ENCODE results near the gene PON3. TPM values are rescaled to one million over a fixed set of nuclear protein-coding genes. Genes with fewer than 3 reads are reported as not detected.

Gene PON3
- polyA plus RNA-seq (2011; rRNA removed) (142 and 161 TPM in 2 replicates), polyA plus RNA-seq (2017; fragmentation: RNase III; extraction: RNeasy Plus Mini Kit Qiagen cat#74134 plus additional on column Dnase treatment) (35.3 to 49.0 TPM (median 48.7 TPM) in 3 replicates), polyA minus RNA-seq (2011; rRNA and poly(A)+ RNA removed) (47.5 and 50.1 TPM in 2 replicates)
- polyA plus RNA-seq (2012; cell fraction: cytosol; rRNA removed), result 32.2 and 34.0 TPM in 2 replicates
- polyA plus RNA-seq (2012; cell fraction: nucleus; rRNA removed), result 19.9 and 25.3 TPM in 2 replicates

DNA sequence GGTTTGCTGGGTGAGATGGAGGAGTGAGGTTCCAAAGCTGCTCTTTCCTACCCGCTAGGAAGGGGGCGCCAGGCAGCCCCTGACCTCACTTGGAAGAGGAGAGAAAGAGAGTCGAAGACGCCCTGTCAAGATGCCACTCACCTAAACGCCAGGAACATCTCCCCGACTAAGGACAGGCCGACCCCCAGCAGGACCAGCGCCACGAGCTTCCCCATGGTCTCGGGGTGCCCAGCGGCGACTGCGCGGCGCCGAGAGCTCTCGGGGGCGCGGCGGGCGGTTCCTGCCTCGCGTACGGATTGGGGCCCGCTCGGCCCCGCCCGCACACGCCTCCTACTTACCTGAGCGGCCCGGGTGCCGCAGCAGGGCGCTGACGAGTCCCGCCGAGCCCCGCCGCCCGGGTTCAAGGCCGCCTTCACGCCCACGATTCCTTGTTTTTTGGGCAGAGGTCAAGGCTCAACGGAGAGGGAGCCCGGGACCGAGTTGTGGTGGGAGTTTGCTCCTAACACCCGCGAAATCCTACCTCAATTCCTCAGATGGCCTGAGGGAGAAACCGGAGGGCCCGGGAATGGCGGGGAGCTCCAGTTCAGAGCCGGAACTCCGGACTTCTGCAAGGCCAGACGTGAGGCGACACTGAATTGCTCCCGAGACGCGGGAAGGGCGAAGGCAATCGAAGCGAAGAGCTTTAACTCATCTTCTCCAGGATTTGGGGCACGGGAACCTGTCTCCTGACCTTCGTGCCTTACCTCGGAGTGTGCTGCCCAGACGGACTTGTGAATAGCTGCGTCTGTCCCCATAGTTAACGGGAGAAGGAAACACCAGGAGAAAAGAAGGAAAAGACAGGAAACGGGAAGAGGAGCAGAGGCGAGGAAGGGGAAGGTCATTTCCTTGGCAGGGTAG is at the start of gene PON3:
TSS of gene PON3 (minus strand) at position 240 of the 897 bp plus-strand sequence. CDS start at position 215, 25 bp downstream.
- POLR2A ChIA-PET, result interaction anchor here (0.6 to 3.2 kb wide), 9 partner anchors 11 to 740 kb away, joined by 3 to 26 read pairs (median 6); partner anchors contain the start of gene PON2
- Histone ChIP-seq H3K4me1 (peaks cover 56% of the 10 kb centered on the region), H3K27ac (peak within 1 kb of the TSS; percentile 90 to 97), H3K4me3 (peak within 1 kb of the TSS; percentile 62), H3K4me2 (peak within 1 kb of the TSS; percentile 89), H3K9me3 (no peaks in the 10 kb centered on the region)
- CTCF ChIA-PET, result interaction anchor here (0.6 to 9.8 kb wide), 67 partner anchors 9 to 1114 kb away, joined by 3 to 176 read pairs (median 5); partner anchors contain the start of genes ASB4 and PON2
- ATAC-seq, result peak; percentile 89 to 90
- 4% methylated on average over 36 of the region's 68 CpGs for WGBS (ENCODE audit: missing lambda C conversion rate)
- peak; percentile 89 to 91 for DNase-seq (ENCODE audit: low read depth in 1 of 2, low spot score in 1 of 2)
- no peak for FAIRE-seq
- no peak for TF ChIP-seq MAZ (IDR thresholded peaks at IDR 0.05; ENCODE audit: borderline replicate concordance, low read depth, low read length)
- TF ChIP-seq, protein P1, sequence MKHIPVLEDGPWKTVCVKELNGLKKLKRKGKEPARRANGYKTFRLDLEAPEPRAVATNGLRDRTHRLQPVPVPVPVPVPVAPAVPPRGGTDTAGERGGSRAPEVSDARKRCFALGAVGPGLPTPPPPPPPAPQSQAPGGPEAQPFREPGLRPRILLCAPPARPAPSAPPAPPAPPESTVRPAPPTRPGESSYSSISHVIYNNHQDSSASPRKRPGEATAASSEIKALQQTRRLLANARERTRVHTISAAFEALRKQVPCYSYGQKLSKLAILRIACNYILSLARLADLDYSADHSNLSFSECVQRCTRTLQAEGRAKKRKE (CRISPR knock-in tag; IDR thresholded peaks at IDR 0.05; ENCODE audit: low read depth), result no peak
- TF ChIP-seq, protein P2, sequence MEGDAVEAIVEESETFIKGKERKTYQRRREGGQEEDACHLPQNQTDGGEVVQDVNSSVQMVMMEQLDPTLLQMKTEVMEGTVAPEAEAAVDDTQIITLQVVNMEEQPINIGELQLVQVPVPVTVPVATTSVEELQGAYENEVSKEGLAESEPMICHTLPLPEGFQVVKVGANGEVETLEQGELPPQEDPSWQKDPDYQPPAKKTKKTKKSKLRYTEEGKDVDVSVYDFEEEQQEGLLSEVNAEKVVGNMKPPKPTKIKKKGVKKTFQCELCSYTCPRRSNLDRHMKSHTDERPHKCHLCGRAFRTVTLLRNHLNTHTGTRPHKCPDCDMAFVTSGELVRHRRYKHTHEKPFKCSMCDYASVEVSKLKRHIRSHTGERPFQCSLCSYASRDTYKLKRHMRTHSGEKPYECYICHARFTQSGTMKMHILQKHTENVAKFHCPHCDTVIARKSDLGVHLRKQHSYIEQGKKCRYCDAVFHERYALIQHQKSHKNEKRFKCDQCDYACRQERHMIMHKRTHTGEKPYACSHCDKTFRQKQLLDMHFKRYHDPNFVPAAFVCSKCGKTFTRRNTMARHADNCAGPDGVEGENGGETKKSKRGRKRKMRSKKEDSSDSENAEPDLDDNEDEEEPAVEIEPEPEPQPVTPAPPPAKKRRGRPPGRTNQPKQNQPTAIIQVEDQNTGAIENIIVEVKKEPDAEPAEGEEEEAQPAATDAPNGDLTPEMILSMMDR (IDR thresholded peaks at IDR 0.05), result peak; percentile 83
- TF ChIP-seq ZC3H11A (IDR thresholded peaks at IDR 0.05), result no peak
- TF ChIP-seq, protein P3, sequence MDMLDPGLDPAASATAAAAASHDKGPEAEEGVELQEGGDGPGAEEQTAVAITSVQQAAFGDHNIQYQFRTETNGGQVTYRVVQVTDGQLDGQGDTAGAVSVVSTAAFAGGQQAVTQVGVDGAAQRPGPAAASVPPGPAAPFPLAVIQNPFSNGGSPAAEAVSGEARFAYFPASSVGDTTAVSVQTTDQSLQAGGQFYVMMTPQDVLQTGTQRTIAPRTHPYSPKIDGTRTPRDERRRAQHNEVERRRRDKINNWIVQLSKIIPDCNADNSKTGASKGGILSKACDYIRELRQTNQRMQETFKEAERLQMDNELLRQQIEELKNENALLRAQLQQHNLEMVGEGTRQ (IDR thresholded peaks at IDR 0.05), result no peak
- TF ChIP-seq KDM5A (IDR thresholded peaks at IDR 0.05), result peak; percentile 25; the same call in 1 of the 2 replicates
- TF ChIP-seq, protein P4, sequence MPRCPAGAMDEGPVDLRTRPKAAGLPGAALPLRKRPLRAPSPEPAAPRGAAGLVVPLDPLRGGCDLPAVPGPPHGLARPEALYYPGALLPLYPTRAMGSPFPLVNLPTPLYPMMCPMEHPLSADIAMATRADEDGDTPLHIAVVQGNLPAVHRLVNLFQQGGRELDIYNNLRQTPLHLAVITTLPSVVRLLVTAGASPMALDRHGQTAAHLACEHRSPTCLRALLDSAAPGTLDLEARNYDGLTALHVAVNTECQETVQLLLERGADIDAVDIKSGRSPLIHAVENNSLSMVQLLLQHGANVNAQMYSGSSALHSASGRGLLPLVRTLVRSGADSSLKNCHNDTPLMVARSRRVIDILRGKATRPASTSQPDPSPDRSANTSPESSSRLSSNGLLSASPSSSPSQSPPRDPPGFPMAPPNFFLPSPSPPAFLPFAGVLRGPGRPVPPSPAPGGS (IDR thresholded peaks at IDR 0.05), result no peak; the same call in 2 of the 3 replicates
- no peak for TF ChIP-seq CEBPB (IDR thresholded peaks at IDR 0.05)
- no peak for TF ChIP-seq CBX8 (IDR thresholded peaks at IDR 0.05)
- TF ChIP-seq GATA3 (IDR thresholded peaks at IDR 0.05; ENCODE audit: borderline replicate concordance), result peak; percentile 9; the same call in 1 of the 2 replicates
- no peak for TF ChIP-seq HDAC2 (IDR thresholded peaks at IDR 0.05)
- TF ChIP-seq ESRRA (IDR thresholded peaks at IDR 0.05; ENCODE audit: borderline replicate concordance, low read length), result no peak
- TF ChIP-seq, protein P5, sequence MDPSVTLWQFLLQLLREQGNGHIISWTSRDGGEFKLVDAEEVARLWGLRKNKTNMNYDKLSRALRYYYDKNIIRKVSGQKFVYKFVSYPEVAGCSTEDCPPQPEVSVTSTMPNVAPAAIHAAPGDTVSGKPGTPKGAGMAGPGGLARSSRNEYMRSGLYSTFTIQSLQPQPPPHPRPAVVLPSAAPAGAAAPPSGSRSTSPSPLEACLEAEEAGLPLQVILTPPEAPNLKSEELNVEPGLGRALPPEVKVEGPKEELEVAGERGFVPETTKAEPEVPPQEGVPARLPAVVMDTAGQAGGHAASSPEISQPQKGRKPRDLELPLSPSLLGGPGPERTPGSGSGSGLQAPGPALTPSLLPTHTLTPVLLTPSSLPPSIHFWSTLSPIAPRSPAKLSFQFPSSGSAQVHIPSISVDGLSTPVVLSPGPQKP (IDR thresholded peaks at IDR 0.05; ENCODE audit: low read depth, low read length), result no peak
- TF ChIP-seq MYC (IDR thresholded peaks at IDR 0.05; ENCODE audit: borderline replicate concordance, low read length), result 0 out of 2 replicates have a peak, but pooled peaks have one; percentile 26
- TF ChIP-seq, protein P6, sequence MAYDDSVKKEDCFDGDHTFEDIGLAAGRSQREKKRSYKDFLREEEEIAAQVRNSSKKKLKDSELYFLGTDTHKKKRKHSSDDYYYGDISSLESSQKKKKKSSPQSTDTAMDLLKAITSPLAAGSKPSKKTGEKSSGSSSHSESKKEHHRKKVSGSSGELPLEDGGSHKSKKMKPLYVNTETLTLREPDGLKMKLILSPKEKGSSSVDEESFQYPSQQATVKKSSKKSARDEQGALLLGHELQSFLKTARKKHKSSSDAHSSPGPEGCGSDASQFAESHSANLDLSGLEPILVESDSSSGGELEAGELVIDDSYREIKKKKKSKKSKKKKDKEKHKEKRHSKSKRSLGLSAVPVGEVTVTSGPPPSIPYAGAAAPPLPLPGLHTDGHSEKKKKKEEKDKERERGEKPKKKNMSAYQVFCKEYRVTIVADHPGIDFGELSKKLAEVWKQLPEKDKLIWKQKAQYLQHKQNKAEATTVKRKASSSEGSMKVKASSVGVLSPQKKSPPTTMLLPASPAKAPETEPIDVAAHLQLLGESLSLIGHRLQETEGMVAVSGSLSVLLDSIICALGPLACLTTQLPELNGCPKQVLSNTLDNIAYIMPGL (CRISPR knock-in tag; IDR thresholded peaks at IDR 0.05; ENCODE audit: borderline replicate concordance), result 0 out of 2 replicates have a peak, but pooled peaks have one; percentile 29
- no peak for TF ChIP-seq TP53 (CRISPR knock-in tag; IDR thresholded peaks at IDR 0.05)
- TF ChIP-seq NR3C1 (IDR thresholded peaks at IDR 0.05), result no peak
- no peak for TF ChIP-seq ZSCAN20 (CRISPR knock-in tag; IDR thresholded peaks at IDR 0.05)
- TF ChIP-seq POLR2AphosphoS2 (conservative IDR thresholded peaks at IDR 0.05; ENCODE audit: low read length), result no peak
- TF ChIP-seq BHLHE40 (IDR thresholded peaks at IDR 0.05; ENCODE audit: low read depth, low read length), result no peak
- no peak for TF ChIP-seq TFCP2L1 (CRISPR knock-in tag; IDR thresholded peaks at IDR 0.05)
- no peak for TF ChIP-seq FOSB (CRISPR knock-in tag; IDR thresholded peaks at IDR 0.05)
- no peak for TF ChIP-seq NPAS2 (CRISPR knock-in tag; IDR thresholded peaks at IDR 0.05; ENCODE audit: borderline replicate concordance)
- TF ChIP-seq HEYL (CRISPR knock-in tag; IDR thresholded peaks at IDR 0.05), result no peak
- no peak for TF ChIP-seq KDM1A (IDR thresholded peaks at IDR 0.05; ENCODE audit: low read depth)
- TF ChIP-seq, protein P7, sequence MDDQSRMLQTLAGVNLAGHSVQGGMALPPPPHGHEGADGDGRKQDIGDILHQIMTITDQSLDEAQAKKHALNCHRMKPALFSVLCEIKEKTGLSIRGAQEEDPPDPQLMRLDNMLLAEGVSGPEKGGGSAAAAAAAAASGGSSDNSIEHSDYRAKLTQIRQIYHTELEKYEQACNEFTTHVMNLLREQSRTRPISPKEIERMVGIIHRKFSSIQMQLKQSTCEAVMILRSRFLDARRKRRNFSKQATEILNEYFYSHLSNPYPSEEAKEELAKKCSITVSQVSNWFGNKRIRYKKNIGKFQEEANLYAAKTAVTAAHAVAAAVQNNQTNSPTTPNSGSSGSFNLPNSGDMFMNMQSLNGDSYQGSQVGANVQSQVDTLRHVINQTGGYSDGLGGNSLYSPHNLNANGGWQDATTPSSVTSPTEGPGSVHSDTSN (IDR thresholded peaks at IDR 0.05), result no peak
- TF ChIP-seq EHMT2 (IDR thresholded peaks at IDR 0.05; ENCODE audit: low read depth), result no peak

Measured in A549 (cell line).